H1 (cell line): Measurements from ENCODE around the gene BCL2. TPM values are rescaled to one million over a fixed set of nuclear protein-coding genes. Genes with fewer than 3 reads are reported as not detected.

Source experiments
- CTCF ChIA-PET: fragments of 300-600 bp; sonication (Branson Sonifier 250); formaldehyde crosslinking; loops from one replicate; lab custom pipeline; 2021; ENCODE audit not compliant: partially characterized antibody; lab: Charles Lee
- POLR2A ChIA-PET: fragments of 300-600 bp; sonication (Branson Sonifier 250); formaldehyde crosslinking; loops from one replicate; lab custom pipeline; 2021; ENCODE audit warnings: inconsistent platforms; ENCODE audit not compliant: partially characterized antibody; lab: Charles Lee
- DNase-seq, 2 experiments: peaks; one replicate each; pipeline versions ENCODE4 v3.0.0 to v3.0.0-alpha.2; 2010 to 2022; ENCODE audit warnings: low spot score in 2 of 2, low read depth in 1 of 2, mixed read lengths in 1 of 2
- FAIRE-seq: peaks from 2 replicates; lab custom pipeline; 2011; peaks lifted over from hg19 to GRCh38; lab: Jason Lieb, UNC
- H2AFZ ChIP-seq: 2 replicates; pipeline ENCODE4 v1.8.1; 2012; ENCODE audit warnings: low read length, inconsistent platforms
- H2AK5ac ChIP-seq: 2 replicates; pipeline ENCODE4 v1.6.1; 2013; ENCODE audit warnings: low read depth, low read length
- H2BK120ac ChIP-seq: replicated peaks from 2 replicates; pipeline ENCODE3; 2013; ENCODE audit warnings: low read depth, low read length, inconsistent platforms
- H2BK12ac ChIP-seq: 2 replicates; pipeline ENCODE4 v1.6.1; 2013; ENCODE audit warnings: low read depth, low read length
- H2BK15ac ChIP-seq: 2 replicates; pipeline ENCODE4 v1.6.1; 2013; ENCODE audit warnings: low read length
- H2BK20ac ChIP-seq: 2 replicates; pipeline ENCODE4 v1.6.1; 2013; ENCODE audit warnings: low read length
- H2BK5ac ChIP-seq: 2 replicates; pipeline ENCODE4 v1.6.1; 2013; ENCODE audit warnings: low read depth, low read length
- H3K14ac ChIP-seq: 2 replicates; pipeline ENCODE4 v1.6.1; 2013; ENCODE audit warnings: inconsistent platforms; ENCODE audit not compliant: insufficient read length
- H3K18ac ChIP-seq: 2 replicates; pipeline ENCODE4 v1.6.1; 2013; ENCODE audit warnings: low read length; ENCODE audit errors: extremely low read depth
- H3K23ac ChIP-seq: 2 replicates; pipeline ENCODE4 v1.6.1; 2013; ENCODE audit warnings: inconsistent platforms; ENCODE audit not compliant: insufficient read length
- H3K23me2 ChIP-seq: 2 replicates; pipeline ENCODE4 v1.6.1; 2013; ENCODE audit warnings: low read depth, low read length
- H3K27ac ChIP-seq: 2 replicates; pipeline ENCODE4 v1.6.1; 2011; ENCODE audit warnings: low read depth, low read length, inconsistent platforms
- H3K27me3 ChIP-seq, 4 experiments: replicated peaks in 1 of 4; 1 replicate in 1 of 4; 2 replicates in 3 of 4; pipeline versions ENCODE4 v1.6.1 to v1.8.1; 2011 to 2013; ENCODE audit warnings: low read length in 3 of 4, mild to moderate bottlenecking in 3 of 4, inconsistent platforms in 2 of 4, mixed read lengths in 2 of 4, moderate library complexity in 1 of 4; ENCODE audit not compliant: control insufficient read depth in 3 of 4, insufficient read depth in 3 of 4; ENCODE audit errors: extremely low read depth in 1 of 4
- H3K36me3 ChIP-seq, 4 experiments: 2 replicates each; pipeline versions ENCODE4 v1.6.1 to v1.8.1; 2011 to 2013; ENCODE audit warnings: mild to moderate bottlenecking in 4 of 4, low read length in 3 of 4, moderate library complexity in 2 of 4, control low read depth in 1 of 4, inconsistent platforms in 1 of 4; ENCODE audit not compliant: insufficient read depth in 4 of 4, control insufficient read depth in 2 of 4
- H3K4ac ChIP-seq: replicated peaks from 2 replicates; pipeline ENCODE3; 2013; ENCODE audit warnings: low read length, low read depth, mixed read lengths, inconsistent platforms; ENCODE audit not compliant: insufficient read length
- H3K4me1 ChIP-seq, 4 experiments: replicated peaks in 1 of 4; 1 replicate in 1 of 4; 2 replicates in 3 of 4; pipeline versions ENCODE4 v1.6.1 to v1.8.1; 2011 to 2013; ENCODE audit warnings: low read length in 3 of 4, inconsistent platforms in 2 of 4, mixed read lengths in 1 of 4; ENCODE audit not compliant: insufficient read depth in 4 of 4, control insufficient read depth in 3 of 4
- H3K4me2 ChIP-seq, 2 experiments: 2 replicates each; pipeline versions ENCODE4 v1.6.1 to v1.8.1; 2011 to 2013; ENCODE audit warnings: low read depth in 2 of 2, low read length in 2 of 2, control low read depth in 1 of 2, inconsistent platforms in 1 of 2, mild to moderate bottlenecking in 1 of 2; ENCODE audit not compliant: insufficient read depth in 1 of 2
- H3K4me3 ChIP-seq, 4 experiments: fragments of 200-600, 300-600 bp in 1 of 4; sonication (generic), shearing (Covaris generic), sonication (Bioruptor Twin) in 1 of 4; 2 replicates each; pipeline versions ENCODE4 v1.5.1 to v1.8.1; 2011 to 2016; ENCODE audit warnings: low read length in 4 of 4, low read depth in 3 of 4, control low read depth in 2 of 4, inconsistent platforms in 2 of 4, mild to moderate bottlenecking in 2 of 4, mixed read lengths in 1 of 4, moderate library complexity in 1 of 4; ENCODE audit not compliant: insufficient read depth in 2 of 4; ENCODE audit errors: extremely low read depth in 1 of 4
- H3K56ac ChIP-seq: replicated peaks from 2 replicates; pipeline ENCODE3; 2013; ENCODE audit warnings: low read depth, mild to moderate bottlenecking, mixed read lengths, low read length, inconsistent platforms; ENCODE audit not compliant: insufficient read length
- H3K79me1 ChIP-seq: 2 replicates; pipeline ENCODE4 v1.6.1; 2013; ENCODE audit warnings: low read depth, low read length, control low read depth
- H3K79me2 ChIP-seq, 2 experiments: 2 replicates each; pipeline versions ENCODE4 v1.6.1 to v1.8.1; 2012 to 2013; ENCODE audit warnings: low read length in 2 of 2, mild to moderate bottlenecking in 2 of 2, inconsistent platforms in 1 of 2; ENCODE audit not compliant: insufficient read depth in 2 of 2, control insufficient read depth in 1 of 2
- H3K9ac ChIP-seq, 4 experiments: replicated peaks in 1 of 4; 1 replicate in 1 of 4; 2 replicates in 3 of 4; pipeline versions ENCODE4 v1.6.1 to v1.8.1; 2011 to 2013; ENCODE audit warnings: low read depth in 3 of 4, low read length in 3 of 4, control low read depth in 2 of 4, mild to moderate bottlenecking in 2 of 4, moderate library complexity in 2 of 4, inconsistent platforms in 1 of 4; ENCODE audit errors: extremely low read depth in 1 of 4
- H3K9me3 ChIP-seq, 2 experiments: 2 replicates each; pipeline versions ENCODE4 v1.6.1 to v1.8.1; 2012 to 2013; ENCODE audit warnings: mild to moderate bottlenecking in 2 of 2, moderate library complexity in 2 of 2, control low read depth in 1 of 2, inconsistent platforms in 1 of 2, low read depth in 1 of 2, low read length in 1 of 2, mixed read lengths in 1 of 2; ENCODE audit not compliant: insufficient read depth in 2 of 2
- H4K20me1 ChIP-seq, 2 experiments: replicated peaks in 1 of 2; 2 replicates each; pipeline versions ENCODE3 to v1.8.1; 2011 to 2013; ENCODE audit warnings: inconsistent platforms in 2 of 2, low read length in 2 of 2, mild to moderate bottlenecking in 1 of 2; ENCODE audit not compliant: insufficient read depth in 2 of 2, control insufficient read depth in 1 of 2
- H4K5ac ChIP-seq: 2 replicates; pipeline ENCODE4 v1.6.1; 2013; ENCODE audit warnings: low read length, low read depth, mixed read lengths, inconsistent platforms; ENCODE audit not compliant: insufficient read length
- H4K8ac ChIP-seq: 2 replicates; pipeline ENCODE4 v1.8.0; 2013; ENCODE audit warnings: mild to moderate bottlenecking, moderate library complexity, low read length, inconsistent platforms; ENCODE audit not compliant: insufficient read depth; ENCODE audit errors: extremely low read depth
- H4K91ac ChIP-seq: replicated peaks from 2 replicates; pipeline ENCODE3; 2013; ENCODE audit warnings: low read length, mixed read lengths, inconsistent platforms; ENCODE audit not compliant: insufficient read length
- CREB1 ChIP-seq: IDR thresholded peaks from 2 replicates; pipeline ENCODE4 v1.6.1; 2012; ENCODE audit warnings: inconsistent platforms
- POLR2AphosphoS5 ChIP-seq: IDR thresholded peaks from 2 replicates; pipeline ENCODE4 v1.6.1; 2011; ENCODE audit warnings: low read depth, low read length
- TAF1 ChIP-seq: IDR thresholded peaks from 2 replicates; pipeline ENCODE4 v1.6.1; 2011; ENCODE audit warnings: mild to moderate bottlenecking, low read depth, low read length
- WGBS, 2 experiments: shearing (Covaris generic) in 1 of 2; methylation state at CpG; one replicate each; pipeline versions ENCODE4 v1.1.6 to v1.1.7; 2013 to 2015; ENCODE audit warnings: low lambda C conversion rate in 2 of 2, mixed read lengths in 2 of 2, inconsistent platforms in 1 of 2, low coverage in 1 of 2, missing lambda C conversion rate in 1 of 2; ENCODE audit not compliant: insufficient replicate concordance in 2 of 2, insufficient coverage in 1 of 2, insufficient read length in 1 of 2; ENCODE audit errors: extremely low coverage in 1 of 2, missing lambda C conversion rate in 1 of 2; 5-methylcytosine and 5-hydroxymethylcytosine counted together
- polyA plus RNA-seq, 7 experiments: library from polyadenylated mRNA; depleted of rRNA in 3 of 7; stranded (reverse) in 5 of 7; unstranded in 2 of 7; fragments of >200 nt in 5 of 7; fragments of 200-250 nt in 2 of 7; gene quantifications; 1 replicate in 5 of 7; 2 replicates in 1 of 7; 4 replicates in 1 of 7; pipeline versions ENCODE4 v1.2.1 to v1.2.3, GENCODE V29; 2011 to 2013; ENCODE audit warnings: missing spikeins in 2 of 7, mixed read lengths in 2 of 7
- total RNA-seq: library from RNA; stranded (reverse); fragmentation: NEBNext Ultra II Directional; extraction: Animal tissue kit (Norgen Biotek cat#: 25700); gene quantifications from 2 replicates; pipeline ENCODE4 v1.2.1, GENCODE V29; 2021

BCL2 gene
- total and polyA plus RNA-seq, 2 of the 8 experiments (the other 6 are each of a cell fraction or from before 2014, with no cell fraction given) = 0.59 to 4.5 TPM

- Histone ChIP-seq H3K4me2 (no peak overlapping the region), H4K5ac (no peak overlapping the region), H2BK15ac (no peak overlapping the region), H2BK5ac (no peak overlapping the region), H3K9me3 (no peaks in the 10 kb centered on the region), H3K79me1 (no peaks in the 10 kb centered on the region), H3K27ac (no peak overlapping the region), H2AFZ (no peak overlapping the region), H2BK20ac (no peak overlapping the region), H3K9ac (no peak overlapping the region), H3K14ac (no peak overlapping the region), H2BK12ac (no peak overlapping the region), H3K4ac (no peak overlapping the region), H4K91ac (no peak overlapping the region), H3K79me2 (no peaks in the 10 kb centered on the region), H3K4me3 (no peak overlapping the region), H3K23me2 (no peaks in the 10 kb centered on the region), H3K4me1 (no peaks in the 10 kb centered on the region), H4K20me1 (no peaks in the 10 kb centered on the region), H3K18ac (no peak overlapping the region), H3K36me3 (no peaks in the 10 kb centered on the region), H3K23ac (no peak overlapping the region), H2BK120ac (no peak overlapping the region), H3K27me3 (no peaks in the 10 kb centered on the region), H2AK5ac (no peak overlapping the region), H3K56ac (no peak overlapping the region), H4K8ac (no peak overlapping the region)
- DNase-seq = no peak
- WGBS, 2 experiments = 96% methylated on average over 4 of the region's 4 CpGs; no CpG with 5 or more reads in 1 of the 2 experiments
- no peak for FAIRE-seq
- TF ChIP-seq POLR2AphosphoS5 (no peak), TAF1 (no peak), CREB1 (no peak)
- ChIA-PET CTCF (interaction anchor here (0.7 to 4.7 kb wide), 6 partner anchors 11 to 534 kb away, joined by 3 to 36 read pairs (median 3); no protein-coding TSS in a partner anchor), POLR2A (no interaction called here)
Measured at GRCh38 chr18:63120620-63121019, 198.9 kb downstream of the BCL2 start.
